DMS79 treated with DMSO at 0.1 percent for 48 hours (cell line): ENCODE data around the gene ZNF367.
A peak's percentile ranks its signal among the peaks of the same experiment; 100 is the strongest.

Experiments used
- DNase-seq: peaks from one replicate; lab custom pipeline; 2025; lab: John Stamatoyannopoulos, UW

ZNF367 gene

DNA sequence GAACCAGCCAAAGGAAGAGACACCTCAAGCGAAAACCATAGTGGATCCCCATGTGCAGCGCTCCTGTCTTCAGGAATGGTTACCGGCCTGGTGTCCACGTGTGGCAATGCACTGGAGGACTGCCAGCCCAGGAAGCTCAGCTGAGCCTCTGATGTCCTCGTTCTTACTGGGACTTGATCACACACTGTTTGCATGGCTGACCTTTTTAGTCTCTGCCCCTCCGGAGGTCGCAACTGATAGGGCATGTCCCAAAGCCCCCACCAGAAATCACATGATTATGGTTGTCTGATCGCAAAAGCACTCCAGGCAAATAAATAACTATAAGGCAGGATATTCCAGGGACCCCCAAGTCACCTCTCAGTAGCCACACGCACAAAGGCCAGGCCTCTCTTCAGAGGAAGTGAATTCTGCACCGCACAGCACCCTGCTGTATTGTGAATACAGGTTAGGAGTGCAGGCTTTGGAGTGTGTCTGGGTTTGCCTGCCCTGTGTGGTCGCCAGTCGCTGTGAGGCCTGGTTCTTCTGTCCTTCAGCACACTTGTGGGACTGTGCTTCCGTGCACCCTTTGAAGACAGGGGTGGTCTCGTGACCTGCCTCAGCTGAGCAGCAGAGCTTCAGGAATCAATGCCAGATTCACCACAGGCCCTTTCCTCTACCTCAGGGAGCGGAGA, 18.4 kb upstream of the ZNF367 start:
- no peak for DNase-seq

DNA sequence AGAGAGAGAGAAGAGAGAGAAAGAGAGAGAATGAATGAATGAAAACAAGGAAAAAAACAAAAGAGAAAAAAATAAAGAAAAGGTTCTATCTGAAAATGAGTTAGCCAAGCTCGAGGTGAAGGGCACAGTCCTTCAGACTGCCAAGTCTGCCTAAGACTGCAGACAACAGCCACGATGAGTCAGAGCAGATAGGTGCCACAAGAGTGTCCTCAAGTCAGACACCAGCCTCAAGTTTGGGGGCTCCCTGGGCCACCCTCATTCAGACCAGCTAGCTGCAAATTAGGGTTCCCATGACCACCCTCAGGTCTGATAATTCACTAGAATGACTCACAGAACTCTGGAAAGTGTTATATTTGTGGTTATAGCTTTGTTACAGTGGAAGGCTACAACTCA, 17.9 kb upstream of the ZNF367 start:
- DNase-seq: no peak

DNA sequence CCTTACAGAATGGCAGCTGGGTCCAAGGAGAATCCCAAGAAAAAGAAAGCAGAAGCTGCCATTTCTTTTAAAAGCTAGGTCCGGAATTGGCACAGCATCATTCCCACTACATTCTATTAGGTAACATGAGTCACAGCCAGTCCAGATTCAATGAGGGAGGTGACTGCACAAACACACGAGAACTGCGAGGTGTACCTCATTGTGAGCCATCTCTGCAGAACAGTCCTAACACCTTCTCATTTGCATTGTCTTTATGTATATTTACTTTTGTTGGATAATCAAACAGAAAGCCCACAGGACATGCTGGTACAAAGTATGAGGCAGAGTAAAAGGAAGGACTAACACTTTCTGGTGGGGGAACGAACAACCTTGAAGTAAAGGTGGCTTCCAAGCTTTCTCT, 17.2 kb upstream of the ZNF367 start:
- DNase-seq: no peak

DNA sequence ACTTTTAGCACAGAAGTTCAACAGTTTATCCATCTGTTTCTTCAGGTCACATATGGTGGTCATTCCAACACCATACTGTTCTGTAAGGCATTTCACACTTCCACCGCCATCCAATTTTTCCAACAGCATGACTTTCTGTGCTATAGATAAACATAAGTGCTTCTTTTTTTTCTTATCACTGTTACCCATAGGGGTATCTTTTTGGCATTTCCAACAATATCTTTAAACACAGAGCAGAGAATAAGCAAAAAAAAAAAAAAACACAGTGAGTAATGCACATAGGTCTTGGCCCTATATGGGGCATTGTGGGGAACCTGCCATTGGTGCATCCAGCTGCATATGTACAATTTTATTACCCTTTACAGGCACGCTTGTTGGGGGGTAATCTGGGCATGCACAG, 12.2 kb upstream of the ZNF367 start:
- DNase-seq: no peak

DNA sequence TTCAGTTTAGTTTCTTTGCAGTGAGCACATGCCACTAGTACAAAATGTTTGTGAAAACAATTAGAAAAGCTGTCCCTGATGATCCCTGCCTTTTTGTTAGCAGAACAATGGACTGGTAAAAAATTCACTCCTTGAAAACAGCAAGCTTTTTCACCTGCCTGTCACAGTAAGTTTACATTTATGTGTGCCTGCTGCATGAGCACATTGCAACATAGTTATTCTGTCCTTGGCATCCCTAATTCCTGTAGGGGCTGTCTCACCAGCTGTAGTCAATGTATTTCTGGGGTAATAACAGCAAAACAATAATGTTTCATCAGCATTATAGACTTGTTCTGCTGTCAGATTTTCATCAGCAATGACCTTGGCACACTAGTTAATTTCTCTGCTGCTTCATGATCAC, 11.6 kb upstream of the ZNF367 start:
- DNase-seq: no peak

DNA sequence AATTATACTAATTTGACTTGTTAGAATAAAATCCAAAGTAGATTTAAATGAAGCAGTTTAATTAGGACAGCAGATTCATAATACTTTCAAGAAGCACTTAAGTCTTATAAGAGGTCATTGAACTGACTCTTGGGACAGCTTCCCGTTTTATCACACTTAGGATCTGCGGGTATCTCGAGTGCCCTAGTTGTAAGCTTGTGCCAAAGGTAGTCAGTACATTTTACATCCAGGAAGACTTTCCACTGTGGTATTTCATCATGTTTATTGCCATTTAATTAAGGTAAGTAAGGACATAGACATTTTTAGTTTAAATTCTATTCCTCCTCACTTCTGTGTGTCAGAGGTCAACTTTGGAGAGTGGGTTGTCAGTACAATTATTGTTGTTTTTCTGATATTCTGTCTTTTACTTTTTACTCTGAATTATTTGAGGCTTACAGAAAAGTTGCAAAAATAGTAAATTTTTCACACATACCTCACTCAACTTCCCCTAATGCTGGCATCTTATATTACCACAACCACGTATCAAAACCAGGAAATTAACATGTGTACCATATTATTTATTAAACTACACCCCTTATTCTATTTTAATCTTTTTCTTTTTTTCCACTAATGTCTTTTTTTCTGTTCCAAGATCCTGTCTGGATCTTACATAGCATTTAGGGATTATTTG, 7.5 kb upstream of the ZNF367 start:
- DNase-seq: peak; percentile 71

DNA sequence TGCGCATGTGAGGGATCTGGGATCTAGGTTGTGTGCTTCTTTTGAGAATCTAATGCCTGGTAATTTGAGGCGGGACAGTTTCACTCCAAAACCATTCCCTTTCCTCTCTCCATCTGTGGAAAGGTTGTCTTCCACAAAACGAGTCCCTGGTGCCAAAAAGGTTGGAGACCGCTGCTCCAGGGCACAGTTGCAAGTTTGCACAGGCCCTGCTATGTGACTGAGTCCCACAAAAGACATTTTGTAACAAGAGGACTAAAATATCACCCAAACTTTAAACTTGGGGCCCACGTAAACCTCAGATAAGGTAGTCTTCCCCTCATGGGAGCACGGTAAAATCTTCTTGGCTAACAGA, 5.8 kb upstream of the ZNF367 start:
- DNase-seq: no peak

DNA sequence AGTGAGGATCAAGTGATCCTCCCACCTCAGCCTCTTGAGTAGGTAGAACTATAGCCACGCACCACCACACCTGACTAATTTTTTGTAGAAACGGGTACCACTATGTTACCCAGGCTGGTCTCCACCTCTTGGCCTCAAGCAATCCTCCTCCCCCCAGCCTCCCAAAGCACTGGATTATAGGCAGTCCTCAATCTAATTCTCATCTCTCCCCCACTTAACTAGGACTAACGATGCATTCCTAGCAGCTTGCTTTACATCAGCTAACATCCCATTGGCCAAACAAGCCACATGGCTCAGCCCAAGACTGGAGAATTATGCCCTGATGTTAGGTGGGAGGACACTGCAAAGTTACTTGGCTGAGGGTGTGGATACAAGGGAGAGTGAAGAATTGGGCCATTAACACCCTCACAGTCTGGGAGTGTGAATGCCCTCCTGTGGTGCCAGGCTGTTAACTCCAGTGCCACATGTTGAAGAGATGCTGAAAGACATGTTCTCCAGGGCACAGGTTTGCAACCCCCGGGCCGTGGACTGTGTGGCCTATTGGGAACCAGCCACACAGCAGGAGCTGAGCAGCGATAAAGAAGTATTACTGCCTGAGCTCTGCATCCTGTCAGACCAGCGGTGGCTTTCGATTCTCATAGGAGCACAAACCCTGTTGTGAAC, 5.3 kb upstream of the ZNF367 start:
- DNase-seq: no peak

DNA sequence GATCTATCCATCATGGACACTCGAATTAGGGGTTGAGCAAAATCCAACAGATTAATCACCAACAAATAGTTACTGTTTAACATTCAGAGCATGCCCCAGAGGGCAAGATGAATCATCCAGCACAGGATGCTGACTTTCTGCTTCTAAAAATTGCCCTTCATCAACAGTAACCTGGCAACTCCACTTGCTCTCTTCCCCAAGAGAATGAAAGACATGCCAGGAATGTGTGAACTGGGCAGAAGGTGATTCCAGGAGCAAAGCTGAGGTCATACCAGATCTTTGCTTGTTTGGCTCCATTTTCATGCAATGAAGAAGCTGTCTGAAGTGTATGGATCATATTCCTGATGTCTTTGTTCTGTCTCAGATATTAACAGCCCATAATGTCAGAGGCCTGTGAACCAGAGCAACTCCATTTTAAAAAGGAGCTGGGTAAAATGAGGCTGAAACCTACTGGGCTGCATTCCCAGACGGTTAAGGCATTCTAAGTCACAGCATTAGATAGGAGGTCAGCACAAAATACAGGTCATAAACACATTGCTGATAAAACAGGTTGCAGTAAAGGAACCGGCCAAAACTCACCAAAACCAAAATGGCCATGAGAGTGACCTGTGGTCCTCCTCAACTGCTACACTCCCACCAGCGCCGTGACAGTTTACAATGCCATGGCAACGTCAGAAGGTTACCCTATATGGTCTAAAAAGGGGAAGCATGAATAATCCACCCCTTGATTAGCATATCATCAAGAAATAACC, 2.5 kb upstream of the ZNF367 start:
- DNase-seq: no peak

DNA sequence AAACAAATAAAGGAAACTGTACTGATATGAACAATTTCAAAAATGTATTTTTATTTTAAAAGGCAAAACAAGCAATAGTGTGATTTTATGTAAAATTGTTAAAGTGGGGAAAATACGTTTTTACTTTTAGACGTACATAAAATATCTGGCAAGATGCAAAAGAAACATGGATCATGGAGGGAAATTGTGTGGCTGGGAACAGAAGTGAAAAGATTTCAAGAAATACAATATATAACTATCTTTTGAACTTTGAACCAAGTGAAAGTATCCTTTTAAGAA, 1.5 kb upstream of the ZNF367 start:
- DNase-seq: no peak

DNA sequence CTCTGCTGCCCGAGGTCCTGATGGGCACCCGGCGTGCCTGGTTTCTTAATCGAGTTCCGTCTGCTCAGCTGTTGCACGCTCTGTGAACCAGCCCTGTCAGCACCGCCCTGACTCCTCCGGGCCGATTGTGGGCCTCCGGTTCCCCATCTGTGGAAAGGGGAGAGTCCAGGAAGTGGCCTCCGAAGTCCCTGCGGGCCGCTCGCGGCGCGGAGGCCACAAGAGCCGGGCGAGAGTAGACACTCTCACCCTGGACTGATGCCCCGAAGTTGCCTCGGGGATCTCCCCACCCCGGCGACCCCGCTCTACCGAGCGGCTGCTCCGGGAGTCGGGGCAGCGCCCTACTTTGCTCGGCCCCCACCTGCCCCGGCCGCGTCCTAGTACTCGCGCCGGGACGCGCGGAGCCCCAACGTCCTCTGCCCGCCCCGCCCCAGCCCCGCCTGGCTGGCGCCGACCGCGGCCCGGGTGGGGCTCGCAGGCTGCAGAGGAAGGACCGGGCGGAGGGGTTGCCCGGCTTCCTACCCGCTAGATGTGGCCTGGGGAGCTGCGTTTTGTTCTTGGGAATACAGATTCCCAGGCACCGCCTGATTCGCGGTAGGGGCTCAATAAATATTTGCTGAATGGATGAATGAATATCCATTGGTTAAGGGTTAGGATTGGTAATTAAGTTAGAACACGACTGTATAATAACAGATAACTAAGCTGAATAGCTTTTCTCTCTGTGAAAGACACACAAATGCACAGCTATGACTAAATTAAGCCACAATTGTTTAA, 935 bp upstream of the ZNF367 start:
- peak; percentile 27 for DNase-seq

DNA sequence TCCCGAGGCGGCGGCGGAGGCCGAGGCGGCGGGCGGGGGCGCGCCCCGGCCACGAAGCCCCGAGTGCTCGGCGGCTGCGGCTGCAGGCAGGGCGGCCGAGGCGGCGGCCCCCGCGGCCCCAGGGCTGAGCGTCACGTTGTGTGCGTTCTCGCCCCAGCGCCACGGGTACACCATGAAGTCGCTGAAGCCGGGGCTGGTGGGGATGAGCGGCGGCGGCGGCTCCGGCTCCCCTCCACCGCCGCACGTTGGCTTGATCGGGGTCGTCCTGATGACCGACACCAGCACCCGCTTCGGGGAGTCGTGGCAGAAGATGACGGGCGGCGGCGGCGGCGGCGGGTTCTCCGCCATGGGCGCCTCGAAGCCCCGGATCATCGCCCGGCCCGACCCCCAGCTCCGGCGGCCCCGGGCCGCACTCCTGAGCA, 498 bp downstream of the ZNF367 start:
- no peak for DNase-seq

DNA sequence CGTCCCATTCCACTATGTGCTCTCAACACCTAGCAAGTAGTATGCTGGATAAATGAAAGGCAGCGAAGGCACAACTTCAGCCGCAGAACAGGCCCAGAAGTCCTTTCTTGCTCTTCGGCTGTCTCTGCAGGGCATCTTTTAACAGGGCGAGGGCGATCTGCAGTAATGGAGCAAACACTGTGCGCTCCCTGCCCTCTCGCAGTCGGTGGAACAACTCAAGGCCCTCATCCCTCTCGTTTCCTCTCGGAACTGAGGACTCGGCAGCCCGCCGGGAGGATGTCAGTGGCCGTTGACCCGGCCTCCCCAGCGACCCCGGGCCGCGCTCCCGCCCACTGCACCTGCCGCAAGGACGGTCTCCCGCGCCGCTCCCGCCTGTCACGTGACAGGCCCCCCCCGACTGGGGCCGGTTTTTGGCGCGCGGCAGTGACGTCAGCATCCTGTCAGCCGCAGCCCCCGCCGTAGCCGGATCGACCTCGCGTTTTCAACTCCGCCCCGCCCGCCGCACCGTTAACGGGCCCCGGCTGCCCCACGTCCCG, 1.1 kb downstream of the ZNF367 start:
- peak; percentile 51 for DNase-seq

DNA sequence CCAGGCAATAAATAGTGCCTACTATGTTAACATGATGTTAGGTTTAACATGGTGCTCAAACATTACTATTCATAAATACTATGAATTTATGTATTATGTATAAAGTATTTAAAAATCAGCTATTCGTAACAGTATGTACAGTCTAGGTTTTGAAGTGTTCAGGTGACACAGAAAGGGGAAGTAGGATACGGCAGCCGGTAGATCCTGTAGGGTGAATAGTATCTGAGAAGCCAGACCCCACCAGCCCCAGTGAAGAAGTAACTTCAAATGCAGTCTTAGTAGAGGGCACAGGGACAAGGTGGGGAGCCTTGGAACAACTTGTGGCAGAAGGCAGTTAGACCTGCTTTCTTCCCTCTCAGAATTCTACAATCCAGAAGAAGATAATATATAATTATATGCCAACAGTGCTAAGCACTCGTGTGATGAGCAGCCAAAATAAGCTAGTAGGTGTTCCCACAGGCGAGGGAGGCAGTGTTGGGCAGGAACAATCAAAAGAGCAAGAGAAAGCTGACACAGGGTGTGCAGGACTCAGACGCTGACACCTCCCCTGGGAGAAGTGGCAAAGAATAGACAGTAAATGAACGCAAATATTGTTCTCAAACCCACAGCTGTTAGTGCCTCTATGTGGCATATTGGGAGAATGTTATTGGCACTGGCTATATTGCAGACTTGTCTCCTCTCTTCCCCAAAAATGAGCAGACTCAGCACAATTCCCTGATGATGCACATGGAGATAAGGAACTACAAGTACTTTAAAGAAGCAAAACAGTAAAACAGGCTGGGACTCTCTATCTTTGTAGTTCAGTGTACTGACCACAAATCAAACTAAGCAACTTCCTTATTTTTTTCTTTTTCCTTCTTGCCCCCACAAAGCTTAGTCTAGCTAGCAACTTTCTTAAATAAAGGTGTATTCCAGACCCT, 4.6 kb downstream of the ZNF367 start:
- no peak for DNase-seq

DNA sequence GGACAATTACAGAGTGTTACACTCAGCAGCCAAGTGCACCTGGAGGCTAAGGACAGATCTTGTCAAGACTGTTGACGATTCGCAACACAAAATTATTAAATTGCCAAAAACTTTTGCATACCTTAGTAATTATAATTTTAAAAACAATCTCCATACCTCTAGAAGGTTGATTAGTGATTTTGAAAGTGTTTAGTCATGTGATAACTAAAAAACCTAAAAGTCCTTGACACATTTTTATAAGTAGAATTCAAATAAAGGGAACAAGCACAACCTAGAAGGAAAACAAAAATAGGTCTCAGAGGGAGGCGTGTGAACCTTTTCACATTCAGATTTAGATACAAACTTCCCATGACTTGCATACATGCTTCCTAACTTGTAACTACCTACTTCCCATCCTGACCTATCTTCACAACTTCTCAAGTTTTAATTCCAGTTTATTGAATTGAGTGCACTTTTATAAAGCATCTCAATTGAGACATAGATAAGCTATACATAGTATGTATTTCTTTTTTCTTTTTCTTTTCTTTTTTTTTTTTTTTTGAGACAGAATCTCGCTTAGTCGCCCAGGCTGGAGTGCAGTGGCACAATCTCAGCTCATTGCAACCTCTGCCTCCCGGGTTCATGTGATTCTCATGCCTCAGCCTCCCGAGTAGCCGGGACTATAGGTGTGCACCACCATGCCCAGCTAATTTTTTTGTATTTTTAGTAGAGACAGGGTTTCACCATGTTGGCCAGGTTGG, 5.8 kb downstream of the ZNF367 start:
- DNase-seq: no peak

DNA sequence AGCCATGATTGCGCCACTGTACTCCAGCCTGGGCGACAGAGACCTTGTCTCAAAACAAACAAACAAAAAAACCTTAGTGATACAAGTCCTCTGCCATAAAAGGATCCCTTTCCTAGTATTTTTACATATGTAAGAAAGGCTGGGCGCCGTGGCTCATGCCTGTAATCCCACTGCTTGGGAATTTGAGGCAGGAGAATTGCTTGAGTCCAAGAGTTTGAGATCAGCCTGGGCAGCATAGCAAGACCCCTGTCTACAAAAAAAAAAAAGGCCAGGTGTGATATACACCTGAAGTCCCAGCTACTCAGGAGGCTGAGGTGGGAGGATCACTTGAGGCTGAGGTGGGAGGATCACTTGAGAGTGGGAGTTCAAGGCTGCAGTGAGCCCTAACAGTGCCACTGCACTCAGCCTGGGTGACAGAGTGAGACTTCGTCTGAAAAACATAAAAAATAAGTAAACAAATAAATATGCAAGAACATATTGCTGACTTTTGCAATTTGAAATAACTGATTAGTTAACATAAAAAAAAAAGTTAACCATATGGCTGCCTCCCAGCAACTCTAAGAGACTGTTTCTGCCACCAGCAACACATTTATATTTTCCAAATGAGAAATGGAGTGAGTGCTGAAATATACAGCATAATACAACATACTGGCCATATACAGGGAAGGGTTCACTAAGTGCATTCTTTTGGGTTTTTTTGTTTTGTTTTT, 6.9 kb downstream of the ZNF367 start:
- no peak for DNase-seq

DNA sequence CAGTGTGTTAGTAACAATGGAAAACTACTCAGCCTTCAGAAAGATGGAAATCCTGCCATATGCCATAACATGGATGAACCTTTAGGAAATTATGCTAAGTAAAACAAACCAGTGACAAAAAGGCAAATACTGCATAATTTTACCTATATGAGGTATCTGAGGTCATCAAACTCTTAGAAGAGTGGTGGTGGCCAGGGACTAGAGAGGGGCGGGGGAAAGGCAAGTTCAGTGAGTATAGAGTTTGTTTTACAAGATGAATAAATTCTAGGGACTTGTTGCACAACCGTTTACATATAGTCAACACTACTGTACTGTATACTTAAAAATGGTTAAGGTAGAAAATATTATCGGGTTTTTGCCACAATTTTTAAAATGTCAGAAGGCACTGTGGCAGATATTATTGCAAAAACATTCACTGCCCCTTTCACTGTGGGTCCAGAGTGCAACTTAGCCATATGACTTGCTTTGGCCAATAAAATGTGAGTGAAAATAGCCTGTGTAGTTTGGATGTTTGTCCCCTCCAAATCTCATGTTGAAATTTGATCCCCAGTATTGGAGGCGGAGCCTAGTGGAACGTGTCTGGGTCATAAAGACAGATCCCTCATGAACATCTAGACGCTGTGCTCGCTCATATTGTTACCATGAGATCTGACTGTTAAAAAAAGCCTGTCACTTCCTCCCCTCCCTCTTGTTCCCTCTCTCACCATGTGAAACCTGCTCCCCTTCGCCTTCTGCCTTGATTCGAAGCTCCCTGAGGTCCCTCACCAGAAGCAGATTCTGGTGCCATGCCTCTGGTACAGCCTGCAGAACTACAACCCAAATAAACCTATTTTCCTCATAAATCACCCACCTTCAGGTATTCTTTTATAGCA, 9.5 kb downstream of the ZNF367 start:
- DNase-seq: no peak

DNA sequence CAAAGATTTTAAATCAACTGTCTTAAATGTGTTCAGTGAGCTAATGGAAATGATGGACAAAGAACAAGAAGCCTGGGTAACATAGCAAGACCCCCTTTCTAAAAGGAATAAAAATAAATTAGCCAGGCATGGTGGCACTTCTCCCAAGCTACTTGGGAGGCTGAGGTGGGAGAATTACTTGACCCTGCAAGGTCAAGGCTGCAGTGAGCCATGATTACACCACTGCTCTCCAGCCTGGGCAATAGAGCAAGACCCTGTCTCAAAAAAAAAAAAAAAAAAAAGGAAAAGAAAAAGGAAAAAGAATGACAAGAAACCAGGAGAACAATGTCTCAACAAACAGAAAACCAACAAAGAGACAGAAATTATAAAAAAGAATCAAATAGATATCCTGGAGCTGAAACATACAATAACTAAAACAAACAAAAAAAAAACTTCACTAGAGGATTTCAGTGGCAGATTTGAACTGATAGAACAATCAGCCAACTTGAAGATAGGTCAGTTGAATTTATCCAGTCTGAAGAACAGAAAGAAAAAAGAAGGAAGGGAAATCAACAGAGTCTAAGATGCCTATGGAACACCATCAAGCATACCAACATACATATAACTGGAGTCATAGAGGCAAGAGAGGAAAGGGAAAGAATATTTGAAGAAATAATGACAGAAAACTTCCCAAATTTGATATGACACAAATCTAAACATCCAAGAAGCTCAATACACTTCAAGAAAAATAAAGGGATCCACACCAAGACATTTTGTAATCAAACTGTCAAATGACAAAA, 17.8 kb downstream of the ZNF367 start:
- DNase-seq: no peak
